C4-2B (cell line): ENCODE data around the gene TNRC6B.

Experiments
- CTCF ChIP-seq: fragments of 450-650 bp; conservative IDR thresholded peaks from 2 replicates; pipeline ENCODE4 v1.5.1; 2017; ENCODE audit warnings: mild to moderate bottlenecking
- ZFX ChIP-seq: fragments of 450-650 bp; IDR thresholded peaks from 2 replicates; pipeline ENCODE4 v1.6.1; 2017

GRCh38 chr22:40147388-40148176 lies 30.1 kb upstream of the TNRC6B start:
- no peak for TF ChIP-seq CTCF
- TF ChIP-seq ZFX = no peak
